Endodermal cell (in vitro differentiated cells): ENCODE data around the gene FLT3. TPM values are rescaled to one million over a fixed set of nuclear protein-coding genes. Genes with fewer than 3 reads are reported as not detected.

ENCODE experiments used
- DNase-seq: peaks from one replicate; pipeline ENCODE4 v3.0.0-alpha.2; 2017
- H3K27ac ChIP-seq: 2 replicates; pipeline ENCODE4 v1.5.1; 2013; ENCODE audit warnings: mild to moderate bottlenecking, low read depth, low read length, moderate library complexity
- H3K27me3 ChIP-seq: 2 replicates; pipeline ENCODE4 v1.6.1; 2013; ENCODE audit warnings: mild to moderate bottlenecking, low read length, moderate library complexity; ENCODE audit not compliant: insufficient read depth, control insufficient read depth, poor library complexity, severe bottlenecking
- H3K36me3 ChIP-seq: 2 replicates; pipeline ENCODE4 v1.7.0; 2013; ENCODE audit warnings: mild to moderate bottlenecking, low read length, moderate library complexity; ENCODE audit not compliant: control insufficient read depth, insufficient read depth
- H3K4me1 ChIP-seq: one replicate; pipeline ENCODE4 v1.7.0; 2013; ENCODE audit warnings: low read length; ENCODE audit not compliant: control insufficient read depth, insufficient read depth
- H3K4me3 ChIP-seq: 2 replicates; pipeline ENCODE4 v1.5.1; 2013; ENCODE audit warnings: mild to moderate bottlenecking, low read length, moderate library complexity
- H3K9ac ChIP-seq: 2 replicates; pipeline ENCODE4 v1.6.1; 2013; ENCODE audit warnings: mild to moderate bottlenecking, low read length, moderate library complexity; ENCODE audit not compliant: poor library complexity, severe bottlenecking; ENCODE audit errors: extremely low read depth
- H3K9me3 ChIP-seq: 2 replicates; pipeline ENCODE4 v1.6.1; 2013; ENCODE audit warnings: mild to moderate bottlenecking, low read length, moderate library complexity; ENCODE audit not compliant: control insufficient read depth
- H3K27ac Mint-ChIP-seq: 2 replicates; pipeline ENCODE4 v1.8.0; 2020; ENCODE audit warnings: mixed read lengths
- H3K27me3 Mint-ChIP-seq: 2 replicates; pipeline ENCODE4 v1.8.0; 2021; ENCODE audit warnings: mild to moderate bottlenecking, mixed read lengths; ENCODE audit not compliant: insufficient read depth
- H3K36me3 Mint-ChIP-seq: 2 replicates; pipeline ENCODE4 v1.8.0; 2020; ENCODE audit warnings: low read depth, mixed read lengths
- H3K4me1 Mint-ChIP-seq: 2 replicates; pipeline ENCODE4 v1.8.0; 2020; ENCODE audit warnings: mixed read lengths
- H3K4me3 Mint-ChIP-seq: 2 replicates; pipeline ENCODE4 v1.8.0; 2020; ENCODE audit warnings: mild to moderate bottlenecking, moderate library complexity, mixed read lengths
- H3K9me3 Mint-ChIP-seq: 2 replicates; pipeline ENCODE4 v1.8.0; 2020; ENCODE audit warnings: mild to moderate bottlenecking, mixed read lengths
- WGBS, 2 experiments: methylation state at CpG; one replicate each; pipeline versions ENCODE4 v1.1.5 to v1.1.7; 2013; ENCODE audit warnings: missing lambda C conversion rate in 2 of 2, mixed read lengths in 1 of 2; ENCODE audit not compliant: insufficient coverage in 1 of 2, insufficient read length in 1 of 2; 5-methylcytosine and 5-hydroxymethylcytosine counted together
- total RNA-seq, 2 donors: library from RNA; stranded (reverse); fragmentation: NEBNext Ultra II Directional in 1 of 2; extraction: Animal tissue kit (Norgen Biotek cat#: 25700) in 1 of 2; gene quantifications; 2 replicates in 1 of 2; 3 replicates in 1 of 2; pipeline ENCODE4 v1.2.1, GENCODE V29; 2021
- TF ChIP-seq, protein P1 (sequence below): fragments of 200-600 bp; sonication (generic); conservative IDR thresholded peaks from 2 replicates; pipeline ENCODE4 v1.5.0; 2021; ENCODE audit warnings: antibody characterized with exemption, mild to moderate bottlenecking

The FLT3 gene
- total RNA-seq, 2 donors from 2014 or later: 0.09 to 0.13 TPM

DNA sequence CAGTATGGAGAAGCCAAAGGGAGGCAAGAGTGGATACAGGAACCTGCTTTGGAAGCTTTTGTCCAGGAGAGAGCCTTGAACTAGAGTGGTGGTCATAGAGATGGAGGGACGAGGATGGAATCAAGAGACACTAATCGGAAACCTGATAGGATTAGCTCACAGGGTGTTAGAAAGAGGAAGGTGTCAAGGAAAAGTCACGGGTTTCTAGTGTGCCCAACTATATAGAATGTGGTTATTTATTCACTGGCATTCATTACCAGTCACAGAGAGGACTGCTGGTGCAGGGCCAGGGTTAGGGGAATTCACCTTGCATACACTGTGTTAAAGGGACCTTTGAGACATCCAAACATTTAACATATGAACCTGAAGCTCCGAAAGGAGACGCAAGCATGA is 68.5 kb downstream of the FLT3 start:
- Histone ChIP-seq H3K4me1 (no peaks in the 10 kb centered on the region), H3K4me3 (no peak overlapping the region), H3K27ac (no peak overlapping the region), H3K36me3 (no peaks in the 10 kb centered on the region), H3K27me3 (no peaks in the 10 kb centered on the region), H3K9ac (no peak overlapping the region), H3K9me3 (no peaks in the 10 kb centered on the region)
- no peak for DNase-seq
- no peak overlapping the region for H3K4me3 Mint-ChIP-seq
- H3K27me3 Mint-ChIP-seq: peaks cover 2% of the 10 kb centered on the region
- WGBS, 2 experiments: 92 to 97% methylated on average over 5 of the region's 5 CpGs
- TF ChIP-seq, protein P1, sequence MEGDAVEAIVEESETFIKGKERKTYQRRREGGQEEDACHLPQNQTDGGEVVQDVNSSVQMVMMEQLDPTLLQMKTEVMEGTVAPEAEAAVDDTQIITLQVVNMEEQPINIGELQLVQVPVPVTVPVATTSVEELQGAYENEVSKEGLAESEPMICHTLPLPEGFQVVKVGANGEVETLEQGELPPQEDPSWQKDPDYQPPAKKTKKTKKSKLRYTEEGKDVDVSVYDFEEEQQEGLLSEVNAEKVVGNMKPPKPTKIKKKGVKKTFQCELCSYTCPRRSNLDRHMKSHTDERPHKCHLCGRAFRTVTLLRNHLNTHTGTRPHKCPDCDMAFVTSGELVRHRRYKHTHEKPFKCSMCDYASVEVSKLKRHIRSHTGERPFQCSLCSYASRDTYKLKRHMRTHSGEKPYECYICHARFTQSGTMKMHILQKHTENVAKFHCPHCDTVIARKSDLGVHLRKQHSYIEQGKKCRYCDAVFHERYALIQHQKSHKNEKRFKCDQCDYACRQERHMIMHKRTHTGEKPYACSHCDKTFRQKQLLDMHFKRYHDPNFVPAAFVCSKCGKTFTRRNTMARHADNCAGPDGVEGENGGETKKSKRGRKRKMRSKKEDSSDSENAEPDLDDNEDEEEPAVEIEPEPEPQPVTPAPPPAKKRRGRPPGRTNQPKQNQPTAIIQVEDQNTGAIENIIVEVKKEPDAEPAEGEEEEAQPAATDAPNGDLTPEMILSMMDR: no peak
- H3K9me3 Mint-ChIP-seq: no peaks in the 10 kb centered on the region
- no peak overlapping the region for H3K27ac Mint-ChIP-seq
- H3K4me1 Mint-ChIP-seq: peaks cover 3% of the 10 kb centered on the region
- H3K36me3 Mint-ChIP-seq: no peaks in the 10 kb centered on the region

DNA sequence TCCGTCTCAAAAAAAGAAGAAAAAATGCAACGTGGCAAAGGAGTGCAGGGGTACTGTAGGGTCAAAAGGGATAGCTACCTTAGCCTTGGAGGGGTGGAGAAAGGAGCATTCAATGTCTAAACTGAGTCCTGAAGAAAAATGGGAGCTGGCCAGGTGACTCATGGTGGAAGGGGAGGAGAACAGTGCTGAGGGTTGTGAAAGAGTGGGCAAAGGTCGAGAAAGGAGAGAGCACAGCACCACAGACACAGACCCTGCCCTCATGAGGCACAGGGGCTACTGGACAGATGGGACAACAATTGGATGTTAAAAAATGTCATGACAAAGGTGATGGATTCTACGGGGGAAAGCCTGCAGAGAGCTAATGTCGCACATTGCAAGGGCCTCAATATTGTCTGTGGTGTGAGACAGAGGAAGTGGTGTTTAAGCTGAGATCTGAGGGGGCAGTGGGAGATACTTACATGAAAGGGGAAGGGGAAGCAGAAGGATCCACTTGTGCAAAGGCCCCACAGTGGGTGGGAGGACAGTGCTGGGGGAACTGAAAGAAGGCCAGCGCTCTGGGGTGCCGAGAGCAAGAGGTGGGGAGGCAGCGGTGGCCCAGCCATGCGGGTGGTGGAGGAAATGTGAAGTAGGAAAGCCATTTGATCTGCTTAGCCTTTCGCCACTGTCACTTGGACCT is 69.0 kb downstream of the FLT3 start:
- no peaks in the 10 kb centered on the region for H3K27me3 ChIP-seq
- peaks cover 2% of the 10 kb centered on the region for H3K27me3 Mint-ChIP-seq
- no peak overlapping the region for H3K27ac Mint-ChIP-seq
- WGBS, 2 experiments: 89 to 91% methylated on average over 10 of the region's 10 CpGs
- no peaks in the 10 kb centered on the region for H3K9me3 Mint-ChIP-seq
- TF ChIP-seq, protein P1: no peak
- no peaks in the 10 kb centered on the region for H3K36me3 Mint-ChIP-seq
- H3K9ac ChIP-seq: no peak overlapping the region
- no peak overlapping the region for H3K27ac ChIP-seq
- no peaks in the 10 kb centered on the region for H3K4me1 ChIP-seq
- H3K9me3 ChIP-seq: no peaks in the 10 kb centered on the region
- H3K4me1 Mint-ChIP-seq: peaks cover 3% of the 10 kb centered on the region
- H3K36me3 ChIP-seq: no peaks in the 10 kb centered on the region
- no peak overlapping the region for H3K4me3 Mint-ChIP-seq
- no peak overlapping the region for H3K4me3 ChIP-seq
- DNase-seq: no peak

DNA sequence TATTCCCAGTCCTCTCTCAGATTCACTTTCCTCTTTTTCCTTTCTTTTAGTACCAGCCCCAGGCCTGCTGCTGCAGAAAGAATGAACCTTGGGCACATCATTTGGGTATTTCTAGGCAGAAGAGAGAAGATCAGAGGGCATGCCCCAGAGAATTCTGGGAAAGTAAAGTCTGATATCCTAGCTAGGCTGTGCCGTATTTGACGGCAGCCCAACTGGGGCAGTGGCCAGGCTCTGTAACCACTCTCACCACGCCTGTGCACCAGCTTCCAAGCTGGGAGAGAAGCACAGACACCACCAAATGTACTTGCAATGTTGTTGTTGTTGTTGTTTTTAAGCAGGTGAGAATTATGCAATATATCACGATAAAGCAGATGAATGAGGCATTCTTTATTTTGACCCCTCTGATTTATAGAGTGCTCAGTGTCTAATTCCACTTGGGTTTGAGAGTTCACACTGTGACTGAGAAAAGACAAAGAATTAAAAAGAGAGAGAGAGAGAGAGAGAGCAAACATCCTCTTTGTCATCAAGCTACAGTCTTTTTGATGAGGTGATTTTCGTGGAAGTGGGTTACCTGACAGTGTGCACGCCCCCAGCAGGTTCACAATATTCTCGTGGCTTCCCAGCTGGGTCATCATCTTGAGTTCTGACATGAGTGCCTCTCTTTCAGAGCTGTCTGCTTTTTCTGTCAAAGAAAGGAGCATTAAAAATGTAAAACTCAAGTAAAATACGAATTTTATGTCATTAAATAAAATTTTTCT is 72.6 kb downstream of the FLT3 start:
- 92 to 94% methylated on average over 2 to 8 of the region's 8 CpGs for WGBS, 2 experiments
- no peaks in the 10 kb centered on the region for H3K27me3 Mint-ChIP-seq
- Histone ChIP-seq H3K4me1 (peaks cover 2% of the 10 kb centered on the region), H3K9me3 (no peaks in the 10 kb centered on the region), H3K27me3 (no peaks in the 10 kb centered on the region), H3K9ac (no peak overlapping the region), H3K27ac (no peak overlapping the region), H3K4me3 (no peak overlapping the region), H3K36me3 (no peaks in the 10 kb centered on the region)
- H3K4me1 Mint-ChIP-seq: peaks cover 12% of the 10 kb centered on the region
- TF ChIP-seq, protein P1: no peak
- no peak for DNase-seq
- H3K4me3 Mint-ChIP-seq: no peak overlapping the region
- no peaks in the 10 kb centered on the region for H3K9me3 Mint-ChIP-seq
- H3K36me3 Mint-ChIP-seq: no peaks in the 10 kb centered on the region
- no peak overlapping the region for H3K27ac Mint-ChIP-seq
